ENCODE data around the gene EMC8. TPM values are rescaled to one million over a fixed set of nuclear protein-coding genes. Genes with fewer than 3 reads are reported as not detected.
A peak's percentile ranks its signal among the peaks of the same experiment; 100 is the strongest.
"Not testable (repeated sequence)": the region's sequence is repeated elsewhere in the genome, so short reads cannot be mapped to it uniquely, and the experiment has no call there.

Gene EMC8
- total RNA-seq, 1 donor from 2014 or later: 31.9 TPM

GRCh38 chr16:85835227-85835751, 35.9 kb upstream of the EMC8 start:
- no peak for DNase-seq (ENCODE audit: low read depth in 2 of 2)

- no peak for DNase-seq (ENCODE audit: low read depth in 2 of 2)
These were observed 35.4 kb upstream of the EMC8 start for GRCh38 chr16:85834741-85835140.

- peak; percentile 12 to 96 for DNase-seq (ENCODE audit: low read depth in 2 of 2)
These were observed 34.0 kb upstream of the EMC8 start for GRCh38 chr16:85833219-85833920.

GRCh38 chr16:85832570-85833218, 33.4 kb upstream of the EMC8 start:
- no peak for DNase-seq (ENCODE audit: low read depth in 2 of 2)

- DNase-seq (ENCODE audit: low read depth in 2 of 2): no peak
These were observed 31.5 kb upstream of the EMC8 start for GRCh38 chr16:85830821-85831220.

GRCh38 chr16:85829751-85830445, 30.6 kb upstream of the EMC8 start:
- no peak for DNase-seq (ENCODE audit: low read depth in 2 of 2)

GRCh38 chr16:85829171-85829719, 29.9 kb upstream of the EMC8 start:
- DNase-seq (ENCODE audit: low read depth in 2 of 2): no peak

GRCh38 chr16:85828166-85828565, 28.8 kb upstream of the EMC8 start:
- no peak for DNase-seq (ENCODE audit: low read depth in 2 of 2)

GRCh38 chr16:85826686-85827247, 27.4 kb upstream of the EMC8 start:
- DNase-seq (ENCODE audit: low read depth in 2 of 2): no peak

GRCh38 chr16:85825326-85825725, 26.0 kb upstream of the EMC8 start:
- no peak for DNase-seq (ENCODE audit: low read depth in 2 of 2)

GRCh38 chr16:85824161-85825135, 25.1 kb upstream of the EMC8 start:
- DNase-seq (ENCODE audit: low read depth in 2 of 2): no peak

- no peak for DNase-seq (ENCODE audit: low read depth in 2 of 2)
These were observed 24.1 kb upstream of the EMC8 start for GRCh38 chr16:85823328-85823920.

GRCh38 chr16:85822145-85822544, 22.8 kb upstream of the EMC8 start:
- no peak for DNase-seq (ENCODE audit: low read depth in 2 of 2)

GRCh38 chr16:85821390-85822135, 22.2 kb upstream of the EMC8 start:
- DNase-seq (ENCODE audit: low read depth in 2 of 2): peak; percentile 78 to 84

- DNase-seq (ENCODE audit: low read depth in 2 of 2): no peak
These were observed 21.4 kb upstream of the EMC8 start for GRCh38 chr16:85820604-85821372.

- DNase-seq (ENCODE audit: low read depth in 2 of 2): no peak
These were observed 20.4 kb upstream of the EMC8 start for GRCh38 chr16:85819771-85820170.

GRCh38 chr16:85819245-85819644, 19.9 kb upstream of the EMC8 start:
- peak; percentile 73 to 78 for DNase-seq (ENCODE audit: low read depth in 2 of 2)

GRCh38 chr16:85817195-85817594, 17.9 kb upstream of the EMC8 start:
- not testable (repeated sequence) for DNase-seq (ENCODE audit: low read depth in 2 of 2)

- DNase-seq (ENCODE audit: low read depth in 2 of 2): no peak
These were observed 16.8 kb upstream of the EMC8 start for GRCh38 chr16:85816159-85816558.

All from lung microvascular endothelial cell (primary cell).